KMS-11 (cell line): ENCODE results near the gene DPP10.

ENCODE experiments used
- H2AFZ ChIP-seq: fragments of 200-600 bp; sonication (generic); 2 replicates; pipeline ENCODE4 v1.6.1; 2016; ENCODE audit warnings: antibody characterized with exemption, mixed run types, low read depth
- H3K27ac ChIP-seq: fragments of 200-600 bp; sonication (generic); 2 replicates; pipeline ENCODE4 v1.6.1; 2016; ENCODE audit warnings: mild to moderate bottlenecking, mixed run types
- H3K27me3 ChIP-seq: fragments of 200-600 bp; sonication (generic); 2 replicates; pipeline ENCODE4 v1.6.1; 2017; ENCODE audit warnings: mild to moderate bottlenecking, low read depth, mixed run types, moderate library complexity; ENCODE audit not compliant: insufficient read depth
- H3K36me3 ChIP-seq: fragments of 200-600 bp; sonication (generic); 2 replicates; pipeline ENCODE4 v1.6.1; 2017; ENCODE audit warnings: mild to moderate bottlenecking, mixed run types; ENCODE audit not compliant: insufficient read depth
- H3K4me1 ChIP-seq: fragments of 200-600 bp; sonication (generic); 2 replicates; pipeline ENCODE4 v1.6.1; 2016; ENCODE audit warnings: mild to moderate bottlenecking, low read depth, mixed run types; ENCODE audit not compliant: poor library complexity, severe bottlenecking
- H3K4me2 ChIP-seq: fragments of 200-600 bp; sonication (generic); 2 replicates; pipeline ENCODE4 v1.7.0; 2016; ENCODE audit warnings: mild to moderate bottlenecking, mixed run types
- H3K4me3 ChIP-seq: fragments of 200-600 bp; sonication (generic); IDR thresholded peaks from 2 replicates; pipeline ENCODE4 v1.6.1; 2017; ENCODE audit warnings: low read depth, low read length, mixed read lengths; ENCODE audit not compliant: insufficient read depth
- H3K79me2 ChIP-seq: fragments of 200-600 bp; sonication (generic); 2 replicates; pipeline ENCODE4 v1.6.1; 2016; ENCODE audit warnings: low read depth, mixed run types; ENCODE audit not compliant: insufficient read depth
- H3K9ac ChIP-seq: fragments of 200-600 bp; sonication (generic); 2 replicates; pipeline ENCODE4 v1.6.1; 2016; ENCODE audit warnings: mild to moderate bottlenecking, mixed run types
- H4K20me1 ChIP-seq: fragments of 200-600 bp; sonication (generic); 2 replicates; pipeline ENCODE4 v1.6.1; 2016; ENCODE audit warnings: mild to moderate bottlenecking, mixed run types; ENCODE audit not compliant: insufficient read depth
- CTCF ChIP-seq: fragments of 200-600 bp; sonication (generic); conservative IDR thresholded peaks from 2 replicates; pipeline ENCODE4 v1.6.1; 2017; ENCODE audit warnings: low read depth, mild to moderate bottlenecking, antibody characterized with exemption, low read length, moderate library complexity, mixed read lengths

DPP10 gene

GRCh38 chr2:115369400-115369799, 927.0 kb downstream of the DPP10 start:
- Histone ChIP-seq H3K4me2 (no peak overlapping the region), H3K4me1 (no peaks in the 10 kb centered on the region), H3K4me3 (no peak overlapping the region), H3K36me3 (no peaks in the 10 kb centered on the region), H4K20me1 (no peaks in the 10 kb centered on the region), H2AFZ (no peak overlapping the region), H3K27ac (no peak overlapping the region), H3K9ac (no peak overlapping the region), H3K79me2 (no peaks in the 10 kb centered on the region), H3K27me3 (no peaks in the 10 kb centered on the region)
- no peak for TF ChIP-seq CTCF

DNA sequence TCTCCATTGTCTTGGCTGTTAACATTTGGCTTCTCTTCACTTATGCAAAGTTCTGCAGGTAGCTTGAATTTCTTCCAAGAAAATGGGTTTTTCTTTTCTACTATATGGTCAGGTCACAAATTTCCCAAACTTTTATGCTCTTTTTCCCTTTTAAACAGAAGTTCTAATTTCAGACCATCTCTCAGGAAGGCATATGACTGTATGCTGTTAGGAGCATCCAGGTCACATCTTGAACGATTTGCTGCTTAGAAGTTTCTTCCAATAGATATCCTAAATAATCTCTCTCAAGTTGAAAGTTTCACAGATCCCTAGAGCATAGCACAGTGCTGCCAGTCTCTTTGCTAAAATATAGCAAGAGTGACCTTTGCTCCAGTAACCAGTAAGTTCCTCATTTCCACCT, 932.5 kb downstream of the DPP10 start:
- no peak overlapping the region for H3K27ac ChIP-seq
- H3K36me3 ChIP-seq = no peaks in the 10 kb centered on the region
- H3K9ac ChIP-seq = no peak overlapping the region
- H3K27me3 ChIP-seq = no peaks in the 10 kb centered on the region
- no peak for TF ChIP-seq CTCF
- no peaks in the 10 kb centered on the region for H3K4me1 ChIP-seq
- no peak overlapping the region for H3K4me3 ChIP-seq
- no peak overlapping the region for H2AFZ ChIP-seq
- no peaks in the 10 kb centered on the region for H3K79me2 ChIP-seq
- H4K20me1 ChIP-seq = no peaks in the 10 kb centered on the region
- H3K4me2 ChIP-seq = no peak overlapping the region

- H3K27ac ChIP-seq = no peak overlapping the region
- H2AFZ ChIP-seq = no peak overlapping the region
- TF ChIP-seq CTCF = no peak
- no peaks in the 10 kb centered on the region for H3K27me3 ChIP-seq
- H3K79me2 ChIP-seq = no peaks in the 10 kb centered on the region
- H3K4me2 ChIP-seq = no peak overlapping the region
- no peaks in the 10 kb centered on the region for H3K36me3 ChIP-seq
- H4K20me1 ChIP-seq = no peaks in the 10 kb centered on the region
- H3K4me3 ChIP-seq = no peak overlapping the region
- H3K4me1 ChIP-seq = no peaks in the 10 kb centered on the region
- H3K9ac ChIP-seq = no peak overlapping the region
Measured at GRCh38 chr2:115384399-115384798, 942.0 kb downstream of the DPP10 start.

GRCh38 chr2:115386465-115386864, 944.0 kb downstream of the DPP10 start:
- no peaks in the 10 kb centered on the region for H3K27me3 ChIP-seq
- no peaks in the 10 kb centered on the region for H3K36me3 ChIP-seq
- no peak overlapping the region for H2AFZ ChIP-seq
- no peak overlapping the region for H3K9ac ChIP-seq
- no peaks in the 10 kb centered on the region for H3K79me2 ChIP-seq
- H3K4me3 ChIP-seq = no peak overlapping the region
- no peaks in the 10 kb centered on the region for H4K20me1 ChIP-seq
- no peaks in the 10 kb centered on the region for H3K4me1 ChIP-seq
- H3K27ac ChIP-seq = no peak overlapping the region
- TF ChIP-seq CTCF = no peak
- H3K4me2 ChIP-seq = no peak overlapping the region

DNA sequence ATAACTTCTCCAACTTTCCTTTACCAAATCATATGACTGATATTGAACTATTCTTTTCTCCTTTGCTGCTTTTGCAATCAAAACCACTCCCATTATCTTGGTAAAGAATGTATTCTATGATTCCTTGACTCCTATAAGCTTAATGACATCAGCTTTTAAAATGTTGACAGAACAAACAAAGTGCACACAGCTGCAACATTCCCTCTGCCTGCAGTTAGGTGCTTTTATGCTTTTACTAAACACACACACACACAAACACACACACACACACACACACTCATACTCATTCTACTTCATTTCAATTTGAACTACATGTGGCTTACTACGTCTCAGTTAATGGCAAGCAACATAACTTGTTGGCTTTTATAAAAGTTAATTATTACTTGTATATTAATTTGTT, 946.6 kb downstream of the DPP10 start:
- TF ChIP-seq CTCF = no peak
- H3K9ac ChIP-seq = no peak overlapping the region
- no peak overlapping the region for H2AFZ ChIP-seq
- H3K79me2 ChIP-seq = no peaks in the 10 kb centered on the region
- no peak overlapping the region for H3K4me2 ChIP-seq
- no peaks in the 10 kb centered on the region for H3K27me3 ChIP-seq
- H3K4me3 ChIP-seq = no peak overlapping the region
- no peaks in the 10 kb centered on the region for H4K20me1 ChIP-seq
- H3K27ac ChIP-seq = no peak overlapping the region
- H3K36me3 ChIP-seq = no peaks in the 10 kb centered on the region
- no peaks in the 10 kb centered on the region for H3K4me1 ChIP-seq
